ENCODE measurements around the gene FUT7. TPM values are rescaled to one million over a fixed set of nuclear protein-coding genes. Genes with fewer than 3 reads are reported as not detected.

FUT7 gene
- total and polyA plus RNA-seq, 9 of the 15 experiments (the other 6 are each of a cell fraction or from before 2014, with no cell fraction given): not detected

DNA sequence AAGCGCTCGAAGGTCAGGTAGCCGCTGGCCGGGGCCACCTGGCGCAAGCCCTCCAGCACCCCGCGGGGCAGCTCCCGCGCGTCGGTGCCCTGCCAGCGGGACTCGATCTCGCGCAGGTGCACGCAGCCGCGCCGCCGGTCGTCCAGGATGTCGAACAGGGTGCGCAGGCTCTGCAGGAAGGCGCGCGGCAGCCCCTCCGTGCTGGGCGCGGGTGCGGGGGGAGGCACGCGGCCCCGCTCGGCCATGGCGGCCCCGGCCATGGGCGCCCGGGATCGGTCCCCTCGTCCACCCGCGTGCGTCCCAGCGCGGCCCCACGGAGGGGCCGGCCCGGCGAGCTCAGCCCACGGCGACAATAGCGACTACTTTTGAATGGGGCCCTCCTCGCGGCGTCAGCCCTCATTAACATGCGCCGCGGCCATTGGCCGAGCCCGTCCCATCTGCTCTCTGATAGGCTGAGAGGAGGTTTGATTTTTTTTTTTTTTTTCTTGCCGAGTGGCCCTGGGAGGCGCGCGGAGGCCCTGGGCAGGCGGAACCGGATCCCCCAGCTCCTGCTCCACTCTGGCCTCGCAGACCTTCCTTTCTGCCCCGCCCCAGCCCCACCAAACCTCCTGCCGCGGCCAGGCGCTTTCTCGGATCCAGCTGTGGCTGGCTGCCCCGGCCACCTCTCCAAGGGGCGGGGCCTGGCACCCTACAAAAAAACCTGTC is 38.5 kb upstream of the FUT7 start, which contains the start of gene SAPCD2 (continued):
- TF ChIP-seq, protein P1, sequence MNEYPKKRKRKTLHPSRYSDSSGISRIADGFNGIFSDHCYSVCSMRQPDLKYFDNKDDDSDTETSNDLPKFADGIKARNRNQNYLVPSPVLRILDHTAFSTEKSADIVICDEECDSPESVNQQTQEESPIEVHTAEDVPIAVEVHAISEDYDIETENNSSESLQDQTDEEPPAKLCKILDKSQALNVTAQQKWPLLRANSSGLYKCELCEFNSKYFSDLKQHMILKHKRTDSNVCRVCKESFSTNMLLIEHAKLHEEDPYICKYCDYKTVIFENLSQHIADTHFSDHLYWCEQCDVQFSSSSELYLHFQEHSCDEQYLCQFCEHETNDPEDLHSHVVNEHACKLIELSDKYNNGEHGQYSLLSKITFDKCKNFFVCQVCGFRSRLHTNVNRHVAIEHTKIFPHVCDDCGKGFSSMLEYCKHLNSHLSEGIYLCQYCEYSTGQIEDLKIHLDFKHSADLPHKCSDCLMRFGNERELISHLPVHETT (CRISPR knock-in tag; conservative IDR thresholded peaks at IDR 0.05 in 1 of 2, IDR thresholded peaks at IDR 0.05 in 1 of 2): peak in 1 of 2 experiments; percentile 68; a peak in 1 of 4 replicates
- TF ChIP-seq YY1 (IDR thresholded peaks at IDR 0.05; ENCODE audit: borderline replicate concordance in 1 of 3, control insufficient read depth in 1 of 3, extremely low read depth in 1 of 3, insufficient read depth in 3 of 3, insufficient read length in 1 of 3, insufficient replicate concordance in 2 of 3, low read depth in 1 of 3, low read length in 2 of 3) (peak in 2 of 3 experiments; percentile 16 to 55), ZNF324 (CRISPR knock-in tag; IDR thresholded peaks at IDR 0.05) (no peak), FOXP1 (CRISPR knock-in tag; IDR thresholded peaks at IDR 0.05) (no peak), MXI1 (IDR thresholded peaks at IDR 0.05; ENCODE audit: low read depth, low read length) (0 out of 2 replicates have a peak, but pooled peaks have one; percentile 50), CBX8 (IDR thresholded peaks at IDR 0.05; ENCODE audit: borderline replicate concordance, extremely low read depth, low read depth, low read length, poor library complexity, severe bottlenecking) (no peak), FOXM1 (IDR thresholded peaks at IDR 0.05; ENCODE audit: low read depth) (peak; percentile 85), FOXM1 (CRISPR knock-in tag; IDR thresholded peaks at IDR 0.05; ENCODE audit: low read depth) (peak; percentile 61), POLR2H (tag; IDR thresholded peaks at IDR 0.05; ENCODE audit: low read depth) (no peak), RBM25 (IDR thresholded peaks at IDR 0.05; ENCODE audit: low read depth, low read length, severe bottlenecking) (no peak), MTA3 (IDR thresholded peaks at IDR 0.05; ENCODE audit: borderline replicate concordance) (peak; percentile 73; the same call in 1 of the 2 replicates), PHF8 (IDR thresholded peaks at IDR 0.05; ENCODE audit: borderline replicate concordance, low read length) (peak; percentile 66; the same call in 1 of the 2 replicates), MECOM (CRISPR knock-in tag; IDR thresholded peaks at IDR 0.05) (no peak), DACH1 (IDR thresholded peaks at IDR 0.05; ENCODE audit: partially characterized antibody) (no peak), ZNF239 (CRISPR knock-in tag; IDR thresholded peaks at IDR 0.05) (no peak), FOXK2 (conservative IDR thresholded peaks at IDR 0.05 in 1 of 2, IDR thresholded peaks at IDR 0.05 in 1 of 2; ENCODE audit: low read depth in 2 of 2) (no peak), HNRNPL (IDR thresholded peaks at IDR 0.05; ENCODE audit: low read depth, low read length) (no peak; the same call in 1 of the 2 replicates), POLR2G (IDR thresholded peaks at IDR 0.05; ENCODE audit: low read depth, low read length) (peak; percentile 94)
- TF ChIP-seq, protein P2, sequence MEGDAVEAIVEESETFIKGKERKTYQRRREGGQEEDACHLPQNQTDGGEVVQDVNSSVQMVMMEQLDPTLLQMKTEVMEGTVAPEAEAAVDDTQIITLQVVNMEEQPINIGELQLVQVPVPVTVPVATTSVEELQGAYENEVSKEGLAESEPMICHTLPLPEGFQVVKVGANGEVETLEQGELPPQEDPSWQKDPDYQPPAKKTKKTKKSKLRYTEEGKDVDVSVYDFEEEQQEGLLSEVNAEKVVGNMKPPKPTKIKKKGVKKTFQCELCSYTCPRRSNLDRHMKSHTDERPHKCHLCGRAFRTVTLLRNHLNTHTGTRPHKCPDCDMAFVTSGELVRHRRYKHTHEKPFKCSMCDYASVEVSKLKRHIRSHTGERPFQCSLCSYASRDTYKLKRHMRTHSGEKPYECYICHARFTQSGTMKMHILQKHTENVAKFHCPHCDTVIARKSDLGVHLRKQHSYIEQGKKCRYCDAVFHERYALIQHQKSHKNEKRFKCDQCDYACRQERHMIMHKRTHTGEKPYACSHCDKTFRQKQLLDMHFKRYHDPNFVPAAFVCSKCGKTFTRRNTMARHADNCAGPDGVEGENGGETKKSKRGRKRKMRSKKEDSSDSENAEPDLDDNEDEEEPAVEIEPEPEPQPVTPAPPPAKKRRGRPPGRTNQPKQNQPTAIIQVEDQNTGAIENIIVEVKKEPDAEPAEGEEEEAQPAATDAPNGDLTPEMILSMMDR (IDR thresholded peaks at IDR 0.05 in 2 of 3, conservative IDR thresholded peaks at IDR 0.05 in 1 of 3; ENCODE audit: insufficient read depth in 2 of 3, low read depth in 1 of 3, low read length in 3 of 3): no peak
- TF ChIP-seq, protein P3, sequence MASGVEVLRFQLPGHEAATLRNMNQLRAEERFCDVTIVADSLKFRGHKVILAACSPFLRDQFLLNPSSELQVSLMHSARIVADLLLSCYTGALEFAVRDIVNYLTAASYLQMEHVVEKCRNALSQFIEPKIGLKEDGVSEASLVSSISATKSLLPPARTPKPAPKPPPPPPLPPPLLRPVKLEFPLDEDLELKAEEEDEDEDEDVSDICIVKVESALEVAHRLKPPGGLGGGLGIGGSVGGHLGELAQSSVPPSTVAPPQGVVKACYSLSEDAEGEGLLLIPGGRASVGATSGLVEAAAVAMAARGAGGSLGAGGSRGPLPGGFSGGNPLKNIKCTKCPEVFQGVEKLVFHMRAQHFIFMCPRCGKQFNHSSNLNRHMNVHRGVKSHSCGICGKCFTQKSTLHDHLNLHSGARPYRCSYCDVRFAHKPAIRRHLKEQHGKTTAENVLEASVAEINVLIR (CRISPR knock-in tag; IDR thresholded peaks at IDR 0.05): no peak
